ENCODE results near the gene ABLIM2. TPM values are rescaled to one million over a fixed set of nuclear protein-coding genes. Genes with fewer than 3 reads are reported as not detected.
A peak's percentile ranks its signal among the peaks of the same experiment; 100 is the strongest.

The ABLIM2 gene
- total RNA-seq, 1 experiment from 2014 or later = 1.0 TPM

DNA sequence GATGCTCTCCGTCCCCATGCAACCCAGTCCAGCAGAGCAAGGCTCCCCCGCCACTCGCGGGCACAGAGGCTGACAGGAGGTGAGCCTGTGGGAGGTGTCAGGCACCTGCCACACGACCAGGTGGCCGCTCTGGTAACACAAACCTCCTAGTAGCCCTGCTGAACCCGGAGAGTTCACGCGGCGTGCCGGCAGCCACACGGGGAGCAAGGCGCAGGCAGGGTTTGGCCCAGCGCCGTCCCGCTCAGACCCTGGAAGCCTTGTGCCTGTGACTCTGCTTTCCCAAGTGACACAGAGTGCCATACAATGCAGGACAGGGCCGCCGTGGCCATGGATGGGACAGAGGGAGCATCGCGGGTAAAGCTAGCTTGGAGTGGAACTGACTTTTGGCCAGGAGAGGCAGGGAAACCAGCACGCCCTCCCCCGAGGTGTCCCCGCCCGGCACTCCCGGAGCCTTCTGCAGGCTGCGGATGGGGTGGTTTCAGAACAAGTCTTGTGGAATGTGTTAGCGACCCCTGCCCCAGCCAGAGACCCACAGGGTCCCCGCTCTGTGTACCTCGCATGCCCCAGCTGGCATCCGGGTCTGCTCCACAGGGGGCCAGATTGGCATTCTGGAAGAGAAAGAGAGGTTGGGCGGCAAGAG lies 174.2 kb downstream of the ABLIM2 start:
- H2BK12ac ChIP-seq (ENCODE audit: insufficient read length, low read depth, low read length) = no peak overlapping the region
- H3K9ac ChIP-seq (ENCODE audit: extremely low read depth, insufficient read length, low read length) = no peak overlapping the region
- H3K27ac ChIP-seq (ENCODE audit: insufficient read length, low read depth, low read length) = no peak overlapping the region
- H3K4me2 ChIP-seq (ENCODE audit: insufficient read depth, insufficient read length, low read length) = no peak overlapping the region
- no peak overlapping the region for H3K56ac ChIP-seq (ENCODE audit: insufficient read length, low read depth, low read length)
- no peak overlapping the region for H4K5ac ChIP-seq (ENCODE audit: insufficient read length, low read depth, low read length)
- H4K20me1 ChIP-seq (ENCODE audit: control insufficient read depth, insufficient read depth, insufficient read length) = no peaks in the 10 kb centered on the region
- no peaks in the 10 kb centered on the region for H3K27me3 Mint-ChIP-seq (ENCODE audit: low read depth)
- H3T11ph ChIP-seq (ENCODE audit: low read length) = no peak overlapping the region
- no peak overlapping the region for H2BK120ac ChIP-seq (ENCODE audit: low read depth, low read length, poor library complexity, severe bottlenecking)
- H3K18ac ChIP-seq (ENCODE audit: insufficient read length, low read depth, low read length) = peak overlapping the region; percentile 21
- TF ChIP-seq, protein P1, sequence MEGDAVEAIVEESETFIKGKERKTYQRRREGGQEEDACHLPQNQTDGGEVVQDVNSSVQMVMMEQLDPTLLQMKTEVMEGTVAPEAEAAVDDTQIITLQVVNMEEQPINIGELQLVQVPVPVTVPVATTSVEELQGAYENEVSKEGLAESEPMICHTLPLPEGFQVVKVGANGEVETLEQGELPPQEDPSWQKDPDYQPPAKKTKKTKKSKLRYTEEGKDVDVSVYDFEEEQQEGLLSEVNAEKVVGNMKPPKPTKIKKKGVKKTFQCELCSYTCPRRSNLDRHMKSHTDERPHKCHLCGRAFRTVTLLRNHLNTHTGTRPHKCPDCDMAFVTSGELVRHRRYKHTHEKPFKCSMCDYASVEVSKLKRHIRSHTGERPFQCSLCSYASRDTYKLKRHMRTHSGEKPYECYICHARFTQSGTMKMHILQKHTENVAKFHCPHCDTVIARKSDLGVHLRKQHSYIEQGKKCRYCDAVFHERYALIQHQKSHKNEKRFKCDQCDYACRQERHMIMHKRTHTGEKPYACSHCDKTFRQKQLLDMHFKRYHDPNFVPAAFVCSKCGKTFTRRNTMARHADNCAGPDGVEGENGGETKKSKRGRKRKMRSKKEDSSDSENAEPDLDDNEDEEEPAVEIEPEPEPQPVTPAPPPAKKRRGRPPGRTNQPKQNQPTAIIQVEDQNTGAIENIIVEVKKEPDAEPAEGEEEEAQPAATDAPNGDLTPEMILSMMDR (conservative IDR thresholded peaks at IDR 0.05) = no peak
- no peak overlapping the region for H3K4me3 Mint-ChIP-seq
- no peaks in the 10 kb centered on the region for H3K27me3 ChIP-seq (ENCODE audit: insufficient read depth, low read length)
- no peaks in the 10 kb centered on the region for H3K79me2 ChIP-seq (ENCODE audit: insufficient read depth, low read length)
- no peak overlapping the region for H3K23ac ChIP-seq (ENCODE audit: insufficient read length, low read depth, low read length)
- no peak overlapping the region for H4K8ac ChIP-seq (replicated peaks; ENCODE audit: insufficient read length, low read depth, low read length)
- no peaks in the 10 kb centered on the region for H3K9me3 ChIP-seq (ENCODE audit: control insufficient read depth, low read depth, low read length)
- no peak overlapping the region for H2AFZ ChIP-seq (ENCODE audit: low read length)
- WGBS (ENCODE audit: extremely low coverage, insufficient read length, low lambda C conversion rate) = no CpG with 5 or more reads among the region's 31 CpGs
- no peak overlapping the region for H3K14ac ChIP-seq (ENCODE audit: insufficient read depth, low read length)
- H3K27ac Mint-ChIP-seq = no peak overlapping the region; a peak in 1 of 7 replicates
- peaks cover 14 to 17% of the 10 kb centered on the region in 2 experiments for H3K4me1 Mint-ChIP-seq
- no peaks in the 10 kb centered on the region for H3K79me1 ChIP-seq (ENCODE audit: insufficient read depth, low read depth, low read length, poor library complexity, severe bottlenecking)
- H2BK20ac ChIP-seq (ENCODE audit: low read depth, low read length, poor library complexity, severe bottlenecking) = no peak overlapping the region
- H2AK5ac ChIP-seq (ENCODE audit: insufficient read length, low read length) = no peak overlapping the region
- H4K91ac ChIP-seq (ENCODE audit: insufficient read length, low read depth, low read length) = no peak overlapping the region
- H2BK15ac ChIP-seq (ENCODE audit: low read depth, low read length) = no peak overlapping the region
- H3K4ac ChIP-seq (ENCODE audit: low read depth, low read length) = no peak overlapping the region
- peaks cover 0 to 4% (median 3%) of the 10 kb centered on the region in 3 experiments; a peak in 2 of 7 replicates for H3K36me3 Mint-ChIP-seq (ENCODE audit: insufficient read depth in 1 of 3, low read depth in 3 of 3)
- DNase-seq = no peak
- no peaks in the 10 kb centered on the region for H3K23me2 ChIP-seq (ENCODE audit: insufficient read length, low read depth, low read length, poor library complexity, severe bottlenecking)
- H3K4me1 ChIP-seq (ENCODE audit: insufficient read depth, low read length) = peaks cover 5% of the 10 kb centered on the region; the same call in 1 of the 2 replicates
- H3K9me3 Mint-ChIP-seq = peaks cover 0 to 5% of the 10 kb centered on the region in 2 experiments; a peak in 3 of 5 replicates
- no peak overlapping the region for H2BK5ac ChIP-seq (ENCODE audit: insufficient read length, low read length)
